GM19099 (cell line): ENCODE data around the gene SNAPC5.

Experiments
- POLR2A ChIP-seq: IDR thresholded peaks from 3 replicates; pipeline ENCODE4 v1.6.1; 2011; ENCODE audit warnings: low read depth; ENCODE audit not compliant: insufficient read length; ENCODE audit errors: extremely low read depth

Gene SNAPC5

GRCh38 chr15:66498501-66499386 is 1.2 kb upstream of the SNAPC5 start:
- no peak for TF ChIP-seq POLR2A

- TF ChIP-seq POLR2A = no peak
Measured at GRCh38 chr15:66496951-66497501, 536 bp downstream of the SNAPC5 start.

- TF ChIP-seq POLR2A = no peak
Measured at GRCh38 chr15:66494262-66494661, 3.3 kb downstream of the SNAPC5 start.

- no peak for TF ChIP-seq POLR2A
Measured at GRCh38 chr15:66491846-66492245, 5.7 kb downstream of the SNAPC5 start.

GRCh38 chr15:66489179-66489791 is 8.3 kb downstream of the SNAPC5 start:
- TF ChIP-seq POLR2A = no peak

GRCh38 chr15:66488525-66488924 is 9.0 kb downstream of the SNAPC5 start:
- no peak for TF ChIP-seq POLR2A

GRCh38 chr15:66486887-66487286 is 10.7 kb downstream of the SNAPC5 start:
- TF ChIP-seq POLR2A = no peak

- no peak for TF ChIP-seq POLR2A
Measured at GRCh38 chr15:66484539-66485112, 12.9 kb downstream of the SNAPC5 start.

GRCh38 chr15:66483131-66483566 is 14.4 kb downstream of the SNAPC5 start:
- TF ChIP-seq POLR2A = no peak

- TF ChIP-seq POLR2A = no peak
Measured at GRCh38 chr15:66482539-66482938, 15.0 kb downstream of the SNAPC5 start.

- TF ChIP-seq POLR2A = no peak
Measured at GRCh38 chr15:66481107-66481856, 16.3 kb downstream of the SNAPC5 start.

GRCh38 chr15:66480267-66480666 is 17.3 kb downstream of the SNAPC5 start:
- no peak for TF ChIP-seq POLR2A

- no peak for TF ChIP-seq POLR2A
Measured at GRCh38 chr15:66477011-66477410, 20.6 kb downstream of the SNAPC5 start.

- TF ChIP-seq POLR2A = no peak
Measured at GRCh38 chr15:66476535-66476934, 21.0 kb downstream of the SNAPC5 start.

GRCh38 chr15:66474963-66475362 is 22.6 kb downstream of the SNAPC5 start:
- no peak for TF ChIP-seq POLR2A
